ENCODE results near the gene GPRIN1.
A peak's percentile ranks its signal among the peaks of the same experiment; 100 is the strongest.

The GPRIN1 gene

GRCh38 chr5:176609724-176610434 lies at the start of gene GPRIN1:
Gene GPRIN1, minus strand, starts transcription at chr5:176610156. Its CDS starts 10,322 bp downstream, at chr5:176599834.
- DNase-seq (ENCODE audit: low spot score): peak; percentile 97
- peak; percentile 39 for TF ChIP-seq CTCF (IDR thresholded peaks at IDR 0.05; ENCODE audit: borderline replicate concordance, control extremely low read depth, extremely low read depth, insufficient read depth, missing control alignments)
- in situ Hi-C loops (cut with MboI; ENCODE audit: low sequenced_read_pairs, unreplicated experiment): no loop called here

- no peak for DNase-seq (ENCODE audit: low spot score)
- TF ChIP-seq CTCF (IDR thresholded peaks at IDR 0.05; ENCODE audit: borderline replicate concordance, control extremely low read depth, extremely low read depth, insufficient read depth, missing control alignments): no peak
- in situ Hi-C loops (cut with MboI; ENCODE audit: low sequenced_read_pairs, unreplicated experiment): loop anchor here (25.0 kb wide), 1 partner anchor 303 kb away; no protein-coding TSS in a partner anchor
These were observed 49.5 kb upstream of the GPRIN1 start for GRCh38 chr5:176659512-176659839.

- in situ Hi-C loops (cut with MboI; ENCODE audit: low sequenced_read_pairs, unreplicated experiment): loop anchor here (25.0 kb wide), 1 partner anchor 303 kb away; no protein-coding TSS in a partner anchor
- no peak for TF ChIP-seq CTCF (IDR thresholded peaks at IDR 0.05; ENCODE audit: borderline replicate concordance, control extremely low read depth, extremely low read depth, insufficient read depth, missing control alignments)
- no peak for DNase-seq (ENCODE audit: low spot score)
These were observed 49.0 kb upstream of the GPRIN1 start for GRCh38 chr5:176658817-176659511.

DNA sequence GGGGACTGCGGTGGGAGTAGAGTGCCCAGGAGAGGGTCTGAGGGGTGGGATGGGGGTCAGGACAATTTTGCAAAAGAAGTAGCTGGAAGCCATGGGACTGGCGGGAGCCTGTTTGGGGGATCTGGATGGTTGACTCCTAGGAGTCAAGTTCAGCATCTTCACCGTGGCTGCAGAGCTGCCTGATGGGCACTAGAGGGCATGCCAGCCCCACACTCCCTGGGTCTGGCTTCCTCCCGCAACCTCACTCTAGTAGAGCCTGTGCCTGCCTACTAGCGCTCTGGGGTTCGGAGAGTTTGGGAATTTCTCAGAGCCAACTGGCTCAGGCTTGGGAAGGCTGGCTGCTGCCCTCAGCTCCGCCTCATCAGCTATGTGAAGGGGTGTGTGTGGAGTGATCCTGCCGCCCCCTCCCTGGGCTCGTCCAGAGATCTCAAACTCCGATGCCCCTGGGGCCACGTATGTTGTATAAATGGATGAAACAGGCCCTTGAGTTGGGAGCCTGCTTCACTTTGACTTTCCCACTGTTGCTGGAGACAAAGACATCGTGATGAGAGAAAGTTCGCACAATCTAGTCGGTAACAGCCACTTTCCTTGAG lies 48.1 kb upstream of the GPRIN1 start:
- TF ChIP-seq CTCF (IDR thresholded peaks at IDR 0.05; ENCODE audit: borderline replicate concordance, control extremely low read depth, extremely low read depth, insufficient read depth, missing control alignments): peak; percentile 91
- in situ Hi-C loops (cut with MboI; ENCODE audit: low sequenced_read_pairs, unreplicated experiment): loop anchor here (25.0 kb wide), 1 partner anchor 304 kb away; no protein-coding TSS in a partner anchor
- peak; percentile 78 for DNase-seq (ENCODE audit: low spot score)

DNA sequence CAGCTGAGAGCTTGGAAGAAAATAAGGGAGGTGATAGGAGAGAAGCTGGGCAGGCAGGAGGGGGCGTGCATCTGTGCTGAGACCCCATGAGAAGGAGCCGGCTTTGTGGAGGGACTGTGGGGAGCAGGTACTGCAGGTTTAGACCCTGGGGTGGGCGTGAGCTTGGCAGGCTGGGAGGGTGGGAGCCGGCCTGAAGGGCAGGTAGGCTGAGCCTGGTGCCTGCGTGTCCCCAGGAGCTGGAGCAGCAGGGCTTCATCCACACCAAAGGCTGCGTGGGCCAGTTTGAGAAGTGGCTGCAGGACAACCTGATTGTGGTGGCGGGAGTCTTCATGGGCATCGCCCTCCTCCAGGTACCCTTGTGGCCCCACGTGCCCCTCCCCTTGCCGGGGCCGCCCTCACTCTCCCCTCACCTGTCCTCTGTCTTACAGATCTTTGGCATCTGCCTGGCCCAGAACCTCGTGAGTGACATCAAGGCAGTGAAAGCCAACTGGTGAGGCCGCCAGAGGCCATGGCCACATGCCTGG lies 46.6 kb upstream of the GPRIN1 start:
- in situ Hi-C loops (cut with MboI; ENCODE audit: low sequenced_read_pairs, unreplicated experiment): loop anchor here (25.0 kb wide), 1 partner anchor 306 kb away; no protein-coding TSS in a partner anchor
- no peak for TF ChIP-seq CTCF (IDR thresholded peaks at IDR 0.05; ENCODE audit: borderline replicate concordance, control extremely low read depth, extremely low read depth, insufficient read depth, missing control alignments)

GRCh38 chr5:176654856-176655255 lies 44.9 kb upstream of the GPRIN1 start:
- TF ChIP-seq CTCF (IDR thresholded peaks at IDR 0.05; ENCODE audit: borderline replicate concordance, control extremely low read depth, extremely low read depth, insufficient read depth, missing control alignments): no peak
- in situ Hi-C loops (cut with MboI; ENCODE audit: low sequenced_read_pairs, unreplicated experiment): loop anchor here (25.0 kb wide), 1 partner anchor 307 kb away; no protein-coding TSS in a partner anchor
- DNase-seq (ENCODE audit: low spot score): no peak

More for the DNA sequence above, 46.6 kb upstream of the GPRIN1 start:
- no peak for DNase-seq (ENCODE audit: low spot score)

All from GM13976 (cell line).